GM13977 (cell line): ENCODE data around the gene MMP28.

Experiments
- DNase-seq: peaks from one replicate; pipeline ENCODE4 v3.0.0; 2012; ENCODE audit warnings: low spot score
- CTCF ChIP-seq: IDR thresholded peaks from 2 replicates; pipeline ENCODE4 v1.5.1; 2012; ENCODE audit warnings: mild to moderate bottlenecking, control low read depth; ENCODE audit not compliant: insufficient read depth; ENCODE audit errors: extremely low read depth, missing control alignments
- in situ Hi-C: fragments of 300-500 bp; cut with MboI; formaldehyde crosslinking; loops from one replicate; pipeline ENCODE4 v1.12.0; 2022; ENCODE audit warnings: low sequenced_read_pairs, low pct_unique_long_range_greater_than_20kb, mixed read lengths, inconsistent platforms; ENCODE audit not compliant: unreplicated experiment

Gene MMP28, protein sequence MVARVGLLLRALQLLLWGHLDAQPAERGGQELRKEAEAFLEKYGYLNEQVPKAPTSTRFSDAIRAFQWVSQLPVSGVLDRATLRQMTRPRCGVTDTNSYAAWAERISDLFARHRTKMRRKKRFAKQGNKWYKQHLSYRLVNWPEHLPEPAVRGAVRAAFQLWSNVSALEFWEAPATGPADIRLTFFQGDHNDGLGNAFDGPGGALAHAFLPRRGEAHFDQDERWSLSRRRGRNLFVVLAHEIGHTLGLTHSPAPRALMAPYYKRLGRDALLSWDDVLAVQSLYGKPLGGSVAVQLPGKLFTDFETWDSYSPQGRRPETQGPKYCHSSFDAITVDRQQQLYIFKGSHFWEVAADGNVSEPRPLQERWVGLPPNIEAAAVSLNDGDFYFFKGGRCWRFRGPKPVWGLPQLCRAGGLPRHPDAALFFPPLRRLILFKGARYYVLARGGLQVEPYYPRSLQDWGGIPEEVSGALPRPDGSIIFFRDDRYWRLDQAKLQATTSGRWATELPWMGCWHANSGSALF

GRCh38 chr17:35795007-35795870 is at the start of gene MMP28:
MMP28 (minus strand) TSS chr17:35795641; CDS start chr17:35795377, 264 bp downstream.
- no peak for TF ChIP-seq CTCF
- peak; percentile 62 for DNase-seq
- in situ Hi-C loops = no loop called here

- TF ChIP-seq CTCF = no peak
- DNase-seq = no peak
- in situ Hi-C loops = no loop called here
Observed at GRCh38 chr17:35844547-35844946, 49.1 kb upstream of the MMP28 start.

- no peak for DNase-seq
Observed at GRCh38 chr17:35843698-35844097, 48.3 kb upstream of the MMP28 start.

GRCh38 chr17:35842239-35842638 is 46.8 kb upstream of the MMP28 start:
- in situ Hi-C loops = no loop called here
- TF ChIP-seq CTCF = no peak
- no peak for DNase-seq

More at GRCh38 chr17:35843698-35844097, 48.3 kb upstream of the MMP28 start:
- TF ChIP-seq CTCF = no peak
- in situ Hi-C loops = no loop called here

DNA sequence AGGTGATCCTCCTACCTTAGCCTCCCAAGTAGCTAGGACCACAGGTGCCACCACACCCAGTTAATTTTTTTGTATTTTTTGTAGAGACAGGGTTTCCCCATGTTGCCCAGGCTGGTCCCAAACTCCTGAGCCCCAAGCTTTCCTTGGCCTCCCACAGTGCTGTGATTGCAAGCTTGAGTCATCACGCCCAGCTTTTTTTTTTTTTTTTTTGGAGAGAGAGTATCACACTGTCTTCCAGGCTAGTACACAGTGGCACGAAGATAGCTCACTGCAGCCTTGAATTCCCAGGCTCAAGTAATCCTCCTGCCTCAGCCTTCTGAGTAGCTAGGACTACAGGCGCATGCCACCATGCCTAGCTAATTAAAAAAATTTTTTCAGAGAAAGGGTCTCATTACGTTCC is 46.1 kb upstream of the MMP28 start:
- in situ Hi-C loops = no loop called here
- no peak for TF ChIP-seq CTCF
- no peak for DNase-seq

DNA sequence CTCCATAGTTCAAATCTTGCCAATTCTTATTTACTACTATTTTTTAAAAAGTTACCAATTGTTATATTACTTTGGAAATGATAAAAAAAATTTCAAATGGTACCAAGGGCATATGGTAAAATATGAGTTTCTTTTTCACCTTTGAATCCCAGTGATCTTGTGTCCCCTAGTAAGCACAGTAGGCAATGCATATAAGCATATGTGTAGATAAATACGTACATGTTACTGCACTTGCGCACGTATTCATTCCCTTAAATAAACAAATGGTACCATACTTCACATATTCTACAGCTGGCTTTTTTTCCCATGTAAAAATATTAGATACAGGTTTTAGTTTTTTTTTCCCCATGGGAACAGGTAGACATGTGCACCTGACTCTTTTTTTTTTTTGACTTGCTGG is 45.7 kb upstream of the MMP28 start:
- in situ Hi-C loops = no loop called here
- DNase-seq = no peak
- no peak for TF ChIP-seq CTCF
